Measurements from ENCODE around the gene CHRNB2.

The CHRNB2 gene

GRCh38 chr1:154629061-154629674, 61.6 kb downstream of the CHRNB2 start:
- no peak for DNase-seq (ENCODE audit: extremely low read depth in 1 of 2, low read depth in 1 of 2)
